Stimulated activated CD8-positive, alpha-beta memory T cell treated with anti-CD3 and anti-CD28 coated beads, Interleukin-12 subunit alpha, Interleukin-12 subunit beta, amount 100 ng/mL, for 24 hours (primary cell): ENCODE results near the gene CPED1.
"Not testable (repeated sequence)": the region's sequence is repeated elsewhere in the genome, so short reads cannot be mapped to it uniquely, and the experiment has no call there.

Experiments used
- DNase-seq: peaks from one replicate; pipeline ENCODE4 v3.0.0-alpha.2; 2020; ENCODE audit errors: extremely low read depth

CPED1 gene

GRCh38 chr7:120996333-120996987 is 7.9 kb downstream of the CPED1 start:
- DNase-seq: no peak

- DNase-seq: no peak
Observed at GRCh38 chr7:120996988-120997345, 8.5 kb downstream of the CPED1 start.

GRCh38 chr7:120997882-120998474 is 9.5 kb downstream of the CPED1 start:
- DNase-seq: no peak

- DNase-seq: no peak
Observed at GRCh38 chr7:120998520-120998919, 10.0 kb downstream of the CPED1 start.

DNA sequence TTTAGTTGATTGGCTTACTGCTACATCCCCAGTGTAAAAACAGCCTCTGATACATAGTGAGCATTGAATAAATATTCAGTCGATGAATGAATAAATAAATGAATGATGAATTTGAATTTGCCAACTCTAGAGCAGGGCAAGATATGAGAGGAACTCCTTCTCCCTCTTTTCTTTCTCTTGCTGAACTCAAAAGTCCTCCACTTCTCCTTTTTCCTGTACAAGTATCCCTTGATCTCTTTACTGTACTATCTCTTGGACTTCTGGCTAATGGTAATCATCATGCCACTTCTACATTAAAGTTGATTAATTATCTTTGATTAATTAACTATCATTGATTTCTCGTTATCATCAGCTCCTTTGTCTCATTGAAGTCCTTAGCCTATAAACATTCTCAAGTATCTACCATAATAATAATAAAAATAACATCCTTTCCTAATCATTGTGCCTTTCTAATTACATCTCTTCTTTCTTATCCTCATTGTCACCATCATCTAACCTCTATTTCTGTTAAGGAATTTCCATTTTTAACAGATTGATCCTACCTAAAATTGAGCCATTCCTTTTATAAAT is 10.6 kb downstream of the CPED1 start:
- no peak for DNase-seq

- no peak for DNase-seq
Observed at GRCh38 chr7:121000081-121000983, 11.8 kb downstream of the CPED1 start.

- no peak for DNase-seq
Observed at GRCh38 chr7:121001234-121001906, 12.9 kb downstream of the CPED1 start.

GRCh38 chr7:121002048-121002756 is 13.7 kb downstream of the CPED1 start:
- no peak for DNase-seq

DNA sequence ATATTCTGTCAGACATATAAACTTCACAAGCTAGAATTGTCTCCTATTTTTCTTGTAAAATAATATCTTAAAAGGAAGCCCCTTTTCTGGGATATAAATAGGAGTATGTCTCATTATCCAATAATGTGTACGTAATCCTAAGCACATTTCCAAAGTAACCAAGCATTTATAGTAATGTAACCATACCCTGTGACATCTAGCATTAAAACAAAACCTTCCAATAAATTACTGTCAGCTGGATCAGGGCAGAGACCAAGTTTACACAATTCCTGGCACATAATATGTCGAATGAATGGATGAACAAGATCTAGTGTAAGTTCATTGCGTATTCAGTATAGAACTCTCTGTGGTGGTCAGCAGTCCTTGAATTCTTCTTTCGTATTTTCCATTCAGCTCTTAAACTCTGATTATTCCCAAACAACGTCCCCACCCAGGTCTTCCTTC is 14.3 kb downstream of the CPED1 start:
- DNase-seq: no peak

- no peak for DNase-seq
Observed at GRCh38 chr7:121003986-121004685, 15.6 kb downstream of the CPED1 start.

DNA sequence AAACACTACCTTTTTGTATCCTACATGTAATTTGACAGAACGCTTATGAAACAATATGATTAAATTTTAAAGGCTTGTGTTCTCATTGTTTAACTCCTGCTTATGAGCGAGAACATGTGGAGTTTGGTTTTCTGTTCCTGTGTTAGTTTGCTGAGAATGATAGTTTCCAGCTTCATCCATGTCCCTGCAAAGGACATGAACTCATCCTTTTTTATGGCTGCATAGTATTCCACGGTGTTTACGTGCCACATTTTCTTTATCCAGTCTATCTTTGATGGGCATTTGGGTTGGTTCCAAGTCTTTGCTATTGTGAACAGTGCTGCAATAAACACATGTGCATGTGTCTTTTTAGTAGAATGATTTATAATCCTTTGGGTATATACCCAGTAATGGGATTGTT is 16.5 kb downstream of the CPED1 start:
- not testable (repeated sequence) for DNase-seq

DNA sequence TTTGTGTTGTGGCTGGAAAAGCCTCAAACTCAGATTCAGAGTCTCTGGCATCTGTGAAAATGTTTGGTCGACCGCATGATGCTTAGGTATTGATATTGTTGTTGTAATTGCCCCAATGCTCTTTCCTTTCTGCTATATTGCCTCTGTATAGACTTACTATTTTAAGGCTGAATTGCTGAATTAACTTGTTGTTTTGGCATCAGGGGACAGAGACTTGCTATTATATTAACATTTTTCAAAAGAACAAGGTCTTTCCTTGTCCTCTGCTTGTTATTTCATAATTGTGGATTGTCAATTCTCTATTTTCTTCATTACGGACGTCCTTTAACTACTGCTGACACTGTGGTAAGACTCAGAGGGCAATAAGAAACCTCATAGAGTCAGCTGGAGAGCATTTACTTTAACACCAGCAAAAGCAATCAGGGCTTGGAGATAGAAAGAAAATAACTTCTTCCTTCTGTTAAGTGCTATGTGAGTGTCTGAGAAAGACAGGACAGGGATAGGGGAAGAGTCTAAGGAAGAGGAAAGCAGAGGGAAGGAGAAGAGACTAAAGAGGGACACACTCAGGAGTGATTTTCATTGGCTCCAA is 17.6 kb downstream of the CPED1 start:
- no peak for DNase-seq

DNA sequence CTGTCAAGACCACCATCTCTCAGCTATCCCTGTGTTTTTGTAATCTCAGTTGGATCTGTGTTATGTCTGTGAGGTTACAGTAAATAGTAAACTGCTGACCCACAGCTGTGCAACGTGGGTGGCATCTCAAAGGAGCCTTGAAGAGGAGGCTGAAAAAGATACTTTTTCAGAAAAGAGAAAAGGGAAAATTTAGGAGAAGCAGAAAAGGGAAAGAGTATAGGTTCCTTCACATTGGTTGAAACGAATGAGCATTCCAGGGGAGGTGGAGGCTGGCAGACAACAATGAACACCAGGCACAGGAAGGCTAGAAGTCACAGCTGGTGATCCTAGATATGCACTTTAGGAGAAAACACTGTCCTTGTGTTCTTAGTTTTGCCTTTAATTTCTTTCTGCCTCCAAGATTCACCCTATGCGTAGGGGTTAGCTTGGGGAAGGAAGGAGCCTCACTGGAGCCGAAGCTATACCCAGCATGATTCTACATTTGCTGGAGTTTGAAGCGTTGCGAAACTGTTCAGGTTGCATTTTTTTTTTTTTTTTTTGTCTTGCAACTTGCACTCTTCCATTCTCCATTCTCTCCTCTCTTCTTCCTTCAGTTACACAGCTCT is 18.3 kb downstream of the CPED1 start:
- no peak for DNase-seq

DNA sequence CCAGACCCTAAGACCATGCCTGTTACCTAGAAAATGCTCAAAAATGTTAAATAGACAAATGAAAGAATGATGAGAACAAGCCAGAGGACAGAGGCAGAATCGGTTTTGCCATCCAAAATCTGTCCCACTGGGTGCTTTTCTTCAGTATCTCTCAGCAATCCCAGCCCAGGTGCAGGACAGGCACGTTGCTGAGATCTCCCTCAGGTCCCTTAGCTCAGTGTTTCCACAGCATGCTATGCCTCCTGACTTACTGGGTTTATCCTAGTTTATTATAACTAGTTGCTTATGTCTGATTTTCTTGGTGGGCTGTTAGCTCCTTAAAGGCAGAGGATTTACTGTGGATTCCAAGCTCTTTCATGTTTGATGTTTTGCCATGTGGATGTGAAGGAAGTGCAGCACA is 20.3 kb downstream of the CPED1 start:
- DNase-seq: no peak

- no peak for DNase-seq
Observed at GRCh38 chr7:121011401-121011800, 22.9 kb downstream of the CPED1 start.

GRCh38 chr7:121012170-121012874 is 23.8 kb downstream of the CPED1 start:
- DNase-seq: no peak

GRCh38 chr7:121012919-121013318 is 24.4 kb downstream of the CPED1 start:
- no peak for DNase-seq

GRCh38 chr7:121015560-121015959 is 27.0 kb downstream of the CPED1 start:
- DNase-seq: no peak

DNA sequence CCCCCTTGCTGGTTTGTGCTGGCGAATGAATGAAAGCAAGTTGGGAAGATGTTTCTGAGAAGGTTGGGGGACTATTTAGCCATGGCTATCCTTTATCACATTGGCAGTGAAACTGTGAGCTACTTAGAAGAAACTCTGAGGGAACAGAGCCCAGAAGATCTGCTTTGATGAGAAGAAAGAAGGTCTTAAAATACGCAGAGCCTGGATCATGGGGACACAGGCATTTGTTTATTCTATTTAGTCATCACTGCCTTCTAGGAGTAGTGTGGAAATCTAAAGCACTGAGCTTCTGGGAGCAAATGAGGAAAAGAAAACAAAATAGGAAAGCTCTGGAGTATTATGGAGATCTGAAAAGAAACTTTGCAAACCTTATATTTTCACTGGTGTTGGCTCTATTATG is 28.5 kb downstream of the CPED1 start:
- DNase-seq: no peak
